Endodermal cell (in vitro differentiated cells): ENCODE measurements around the gene CDH23. TPM values are rescaled to one million over a fixed set of nuclear protein-coding genes. Genes with fewer than 3 reads are reported as not detected.
A peak's percentile ranks its signal among the peaks of the same experiment; 100 is the strongest.

Source experiments
- DNase-seq: peaks from one replicate; pipeline ENCODE4 v3.0.0-alpha.2; 2017
- H3K27ac ChIP-seq: 2 replicates; pipeline ENCODE4 v1.5.1; 2013; ENCODE audit warnings: mild to moderate bottlenecking, low read depth, low read length, moderate library complexity
- H3K27me3 ChIP-seq: 2 replicates; pipeline ENCODE4 v1.6.1; 2013; ENCODE audit warnings: mild to moderate bottlenecking, low read length, moderate library complexity; ENCODE audit not compliant: insufficient read depth, control insufficient read depth, poor library complexity, severe bottlenecking
- H3K36me3 ChIP-seq: 2 replicates; pipeline ENCODE4 v1.7.0; 2013; ENCODE audit warnings: mild to moderate bottlenecking, low read length, moderate library complexity; ENCODE audit not compliant: control insufficient read depth, insufficient read depth
- H3K4me1 ChIP-seq: one replicate; pipeline ENCODE4 v1.7.0; 2013; ENCODE audit warnings: low read length; ENCODE audit not compliant: control insufficient read depth, insufficient read depth
- H3K4me3 ChIP-seq: 2 replicates; pipeline ENCODE4 v1.5.1; 2013; ENCODE audit warnings: mild to moderate bottlenecking, low read length, moderate library complexity
- H3K9ac ChIP-seq: 2 replicates; pipeline ENCODE4 v1.6.1; 2013; ENCODE audit warnings: mild to moderate bottlenecking, low read length, moderate library complexity; ENCODE audit not compliant: poor library complexity, severe bottlenecking; ENCODE audit errors: extremely low read depth
- H3K9me3 ChIP-seq: 2 replicates; pipeline ENCODE4 v1.6.1; 2013; ENCODE audit warnings: mild to moderate bottlenecking, low read length, moderate library complexity; ENCODE audit not compliant: control insufficient read depth
- H3K27ac Mint-ChIP-seq: 2 replicates; pipeline ENCODE4 v1.8.0; 2020; ENCODE audit warnings: mixed read lengths
- H3K27me3 Mint-ChIP-seq: 2 replicates; pipeline ENCODE4 v1.8.0; 2021; ENCODE audit warnings: mild to moderate bottlenecking, mixed read lengths; ENCODE audit not compliant: insufficient read depth
- H3K36me3 Mint-ChIP-seq: 2 replicates; pipeline ENCODE4 v1.8.0; 2020; ENCODE audit warnings: low read depth, mixed read lengths
- H3K4me1 Mint-ChIP-seq: 2 replicates; pipeline ENCODE4 v1.8.0; 2020; ENCODE audit warnings: mixed read lengths
- H3K4me3 Mint-ChIP-seq: 2 replicates; pipeline ENCODE4 v1.8.0; 2020; ENCODE audit warnings: mild to moderate bottlenecking, moderate library complexity, mixed read lengths
- H3K9me3 Mint-ChIP-seq: 2 replicates; pipeline ENCODE4 v1.8.0; 2020; ENCODE audit warnings: mild to moderate bottlenecking, mixed read lengths
- CTCF ChIP-seq: fragments of 200-600 bp; sonication (generic); conservative IDR thresholded peaks from 2 replicates; pipeline ENCODE4 v1.5.0; 2021; ENCODE audit warnings: antibody characterized with exemption, mild to moderate bottlenecking
- WGBS, 2 experiments: methylation state at CpG; one replicate each; pipeline versions ENCODE4 v1.1.5 to v1.1.7; 2013; ENCODE audit warnings: missing lambda C conversion rate in 2 of 2, mixed read lengths in 1 of 2; ENCODE audit not compliant: insufficient coverage in 1 of 2, insufficient read length in 1 of 2; 5-methylcytosine and 5-hydroxymethylcytosine counted together
- total RNA-seq, 2 donors: library from RNA; stranded (reverse); fragmentation: NEBNext Ultra II Directional in 1 of 2; extraction: Animal tissue kit (Norgen Biotek cat#: 25700) in 1 of 2; gene quantifications; 2 replicates in 1 of 2; 3 replicates in 1 of 2; pipeline ENCODE4 v1.2.1, GENCODE V29; 2021

The CDH23 gene
- total RNA-seq, 2 donors from 2014 or later: 2.1 to 4.2 TPM

GRCh38 chr10:71622154-71622526 lies 225.4 kb downstream of the CDH23 start:
- H3K27ac Mint-ChIP-seq: peak overlapping the region; percentile 58
- H3K36me3 ChIP-seq: no peaks in the 10 kb centered on the region
- WGBS, 2 experiments: 24 to 29% methylated on average over 2 to 10 of the region's 10 CpGs
- H3K9me3 ChIP-seq: no peaks in the 10 kb centered on the region
- no peaks in the 10 kb centered on the region for H3K36me3 Mint-ChIP-seq
- no peak overlapping the region for H3K4me3 ChIP-seq
- peaks cover 44% of the 10 kb centered on the region for H3K4me1 Mint-ChIP-seq
- DNase-seq: peak; percentile 79
- H3K4me3 Mint-ChIP-seq: peak overlapping the region; percentile 45
- no peaks in the 10 kb centered on the region for H3K27me3 Mint-ChIP-seq
- no peaks in the 10 kb centered on the region for H3K27me3 ChIP-seq
- no peak for TF ChIP-seq CTCF
- H3K9ac ChIP-seq: no peak overlapping the region
- peaks cover 29% of the 10 kb centered on the region for H3K4me1 ChIP-seq
- peaks cover 4% of the 10 kb centered on the region for H3K9me3 Mint-ChIP-seq
- H3K27ac ChIP-seq: peak overlapping the region; percentile 80

- H3K27me3 ChIP-seq: no peaks in the 10 kb centered on the region
- Mint-ChIP-seq H3K27me3 (no peaks in the 10 kb centered on the region), H3K9me3 (no peaks in the 10 kb centered on the region), H3K36me3 (no peaks in the 10 kb centered on the region), H3K4me1 (peaks cover 49% of the 10 kb centered on the region), H3K27ac (peak overlapping the region; percentile 58), H3K4me3 (peak overlapping the region; percentile 45)
- no peak overlapping the region for H3K4me3 ChIP-seq
- 53 to 54% methylated on average over 7 to 8 of the region's 8 CpGs for WGBS, 2 experiments
- H3K9ac ChIP-seq: no peak overlapping the region
- H3K9me3 ChIP-seq: no peaks in the 10 kb centered on the region
- peak overlapping the region; percentile 54 for H3K27ac ChIP-seq
- no peak for DNase-seq
- no peaks in the 10 kb centered on the region for H3K36me3 ChIP-seq
- TF ChIP-seq CTCF: no peak
- H3K4me1 ChIP-seq: peaks cover 29% of the 10 kb centered on the region
Observed at GRCh38 chr10:71622616-71623015, 225.9 kb downstream of the CDH23 start.

- Mint-ChIP-seq H3K36me3 (no peaks in the 10 kb centered on the region), H3K27me3 (no peaks in the 10 kb centered on the region), H3K9me3 (no peaks in the 10 kb centered on the region), H3K4me1 (peaks cover 56% of the 10 kb centered on the region), H3K27ac (peak overlapping the region; percentile 71), H3K4me3 (no peak overlapping the region)
- H3K4me1 ChIP-seq: peaks cover 29% of the 10 kb centered on the region
- H3K4me3 ChIP-seq: no peak overlapping the region
- H3K9ac ChIP-seq: no peak overlapping the region
- H3K27me3 ChIP-seq: no peaks in the 10 kb centered on the region
- peak; percentile 83 for DNase-seq
- TF ChIP-seq CTCF: peak; percentile 60
- 56 to 76% methylated on average over 8 to 11 of the region's 11 CpGs for whole genome bisulfite sequencing, 2 experiments
- H3K27ac ChIP-seq: no peak overlapping the region
- H3K9me3 ChIP-seq: no peaks in the 10 kb centered on the region
- no peaks in the 10 kb centered on the region for H3K36me3 ChIP-seq
Observed at GRCh38 chr10:71623098-71623985, 226.6 kb downstream of the CDH23 start.
